HG03442 (cell line): Measurements from ENCODE around the gene RAB22A.

Experiments used
- ATAC-seq: cut with Tn5 transposase; IDR thresholded peaks from one replicate; pipeline ENCODE4 v1.9.1; 2021; ENCODE audit warnings: mild to moderate bottlenecking, moderate library complexity; ENCODE audit not compliant: unreplicated experiment

The RAB22A gene

DNA sequence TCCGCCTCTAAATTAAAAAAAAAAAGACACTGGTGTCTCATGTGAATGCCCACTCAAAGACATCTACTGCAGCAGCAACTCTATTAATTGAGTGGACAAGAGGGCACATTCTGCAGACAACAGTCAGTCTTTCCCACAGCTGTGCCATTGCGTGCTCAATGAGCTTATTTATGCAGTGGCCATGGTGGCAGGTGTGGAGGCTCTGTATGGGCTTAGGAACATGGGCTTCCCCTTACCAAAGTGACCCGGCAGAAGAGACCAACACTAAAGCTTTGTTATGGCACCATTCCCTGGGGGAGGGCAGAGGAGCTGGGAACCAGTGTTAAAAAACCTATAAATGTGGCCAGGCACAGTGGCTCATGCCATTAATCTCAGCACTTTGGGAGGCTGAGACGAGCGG lies 75.3 kb downstream of the RAB22A start:
- no peak for ATAC-seq

DNA sequence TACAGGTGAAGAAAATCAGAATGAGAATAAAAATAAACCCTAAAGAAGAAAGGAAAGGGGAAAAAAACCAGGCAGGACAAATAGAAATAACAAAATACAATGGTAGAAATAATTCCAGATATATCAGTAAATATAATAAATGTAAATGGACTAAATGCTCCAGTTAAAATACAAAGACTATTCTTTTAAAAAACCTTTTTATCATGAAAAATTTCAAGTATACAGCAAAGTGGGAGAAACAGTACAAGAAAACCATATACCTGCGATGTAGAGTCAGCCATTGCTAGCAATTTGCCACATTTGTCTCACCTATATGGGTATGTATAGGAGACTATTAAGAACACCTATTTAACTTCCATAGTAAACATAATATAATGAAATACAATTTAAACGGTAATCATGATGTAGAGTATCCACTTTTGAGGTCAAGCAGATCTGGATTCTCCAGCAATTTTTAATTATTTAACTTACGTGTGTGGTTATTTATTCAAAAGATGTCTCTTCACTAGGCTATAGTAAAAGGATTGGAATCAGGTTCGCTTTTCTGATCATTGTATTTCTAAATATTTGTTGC lies 78.6 kb downstream of the RAB22A start:
- ATAC-seq: no peak

GRCh38 chr20:58388882-58389323 lies 79.4 kb downstream of the RAB22A start, which contains the start of gene VAPB:
Gene VAPB (plus strand): TSS chr20:58389229. CDS start chr20:58389460, 231 bp downstream.
- ATAC-seq: peak; percentile 95

GRCh38 chr20:58389324-58389967 lies 79.9 kb downstream of the RAB22A start:
- ATAC-seq: peak; percentile 27

- no peak for ATAC-seq
Observed at GRCh38 chr20:58389968-58390658, 80.6 kb downstream of the RAB22A start.

DNA sequence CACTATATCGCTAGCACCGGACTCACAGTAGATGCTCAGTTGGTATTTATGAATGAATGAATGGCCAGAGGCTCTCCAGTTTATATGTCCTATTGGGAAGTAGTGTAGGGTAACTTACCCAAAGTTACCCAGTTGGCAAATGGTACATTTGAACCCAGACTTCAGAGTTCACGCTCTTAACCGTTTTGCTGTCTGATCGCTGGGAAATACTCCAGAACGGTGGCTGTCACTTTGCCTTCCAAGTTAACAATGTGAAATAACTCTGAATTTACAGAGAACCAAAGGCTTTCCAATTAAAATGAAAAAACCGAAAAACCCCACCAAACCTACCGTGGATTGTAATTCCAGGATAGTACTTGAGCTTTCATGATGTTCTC lies 81.1 kb downstream of the RAB22A start:
- no peak for ATAC-seq

DNA sequence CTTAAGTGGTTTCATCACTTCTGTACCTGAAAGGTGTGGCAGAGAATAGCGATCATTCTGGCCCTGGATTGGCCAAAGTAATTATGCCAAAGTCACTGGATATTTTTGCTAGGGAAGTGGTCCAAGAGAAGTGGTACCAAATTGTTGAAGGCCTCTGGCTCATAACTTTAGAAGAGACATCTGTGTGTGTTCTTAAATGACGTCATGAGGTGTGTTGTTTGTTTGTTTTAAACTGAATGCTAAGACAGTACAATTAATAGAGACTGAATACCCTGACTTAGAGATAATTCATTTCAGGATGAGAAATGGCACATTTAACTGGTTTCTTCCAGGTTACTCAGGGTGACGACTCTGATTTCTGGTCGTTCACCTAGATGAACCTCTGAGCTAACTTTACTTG lies 82.8 kb downstream of the RAB22A start:
- ATAC-seq: no peak

DNA sequence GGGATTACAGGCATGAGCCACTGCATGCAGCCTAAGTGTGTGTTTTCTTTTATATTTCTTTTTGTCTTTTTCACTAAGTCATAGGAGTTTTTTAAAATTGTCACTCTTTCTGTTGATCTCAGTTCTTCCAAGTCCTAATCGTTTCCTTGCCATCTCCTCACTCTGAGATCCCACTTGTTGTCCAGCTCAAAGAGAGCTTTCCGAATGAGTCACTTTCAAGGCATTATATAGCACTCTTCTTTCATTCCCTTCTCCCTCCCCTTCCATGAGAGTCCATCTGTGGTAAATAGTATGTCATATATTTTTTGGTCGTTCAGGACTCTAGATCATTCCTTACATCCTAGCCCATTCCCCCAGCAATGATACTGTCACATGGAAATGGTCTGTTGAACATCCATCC lies 83.8 kb downstream of the RAB22A start:
- no peak for ATAC-seq

DNA sequence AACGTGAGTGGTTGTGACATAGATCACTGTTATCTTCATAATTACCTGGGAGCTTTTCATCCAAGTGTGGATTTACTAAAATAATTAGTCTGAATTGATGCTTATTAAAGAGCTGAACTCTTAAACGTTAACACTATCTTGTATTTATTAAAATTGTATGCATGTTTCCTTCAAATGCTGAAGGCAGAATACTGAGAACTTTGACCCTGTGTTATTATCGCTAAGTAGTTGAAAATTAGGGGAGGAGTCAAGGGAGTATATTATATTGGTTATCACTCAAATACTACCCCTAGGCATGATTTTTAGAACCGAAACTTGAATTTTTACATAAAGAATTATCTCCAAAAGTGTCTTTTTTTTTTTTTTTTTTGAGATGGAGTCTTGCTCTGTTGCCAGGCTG lies 85.3 kb downstream of the RAB22A start:
- no peak for ATAC-seq

DNA sequence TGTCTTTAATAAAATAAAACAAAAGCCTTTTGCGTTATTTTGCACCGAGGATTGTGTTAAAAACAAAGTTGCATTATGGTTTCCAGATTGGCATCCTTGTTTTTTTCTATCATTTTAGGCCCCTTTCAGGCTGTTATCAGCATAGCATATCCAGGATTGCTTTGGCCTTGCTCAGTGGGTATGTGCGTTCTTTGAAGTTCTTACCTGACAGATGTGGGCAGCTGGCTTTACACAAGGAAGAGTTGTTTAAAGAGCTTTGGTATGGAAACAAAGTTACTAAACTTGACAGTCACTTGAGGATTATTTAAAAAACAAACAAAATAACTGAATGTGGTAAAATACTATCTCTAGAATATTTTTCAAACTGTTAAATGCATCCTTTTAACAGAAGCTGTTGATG lies 86.1 kb downstream of the RAB22A start:
- no peak for ATAC-seq

DNA sequence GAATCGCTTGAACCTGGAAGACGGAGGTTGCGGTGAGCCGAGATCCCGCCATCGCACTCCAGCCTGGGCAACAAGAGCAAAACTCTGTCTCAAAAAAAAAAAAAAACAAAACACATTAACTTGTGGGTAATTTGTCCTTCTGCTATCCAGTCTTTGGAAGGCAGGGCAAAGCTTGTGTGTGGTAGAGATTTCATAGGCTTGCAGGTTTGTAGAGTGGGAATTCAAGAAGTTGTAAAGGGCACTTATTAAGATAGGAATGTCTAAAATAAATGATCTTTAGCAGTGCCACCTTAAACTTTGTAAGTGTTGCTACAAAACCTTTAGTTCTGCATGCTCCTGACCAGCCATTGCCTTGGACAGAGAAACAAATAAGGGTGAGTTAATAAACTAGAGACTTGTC lies 87.9 kb downstream of the RAB22A start:
- no peak for ATAC-seq

- no peak for ATAC-seq
Observed at GRCh38 chr20:58398254-58398653, 88.7 kb downstream of the RAB22A start.

- ATAC-seq: no peak
Observed at GRCh38 chr20:58399926-58400325, 90.4 kb downstream of the RAB22A start.

DNA sequence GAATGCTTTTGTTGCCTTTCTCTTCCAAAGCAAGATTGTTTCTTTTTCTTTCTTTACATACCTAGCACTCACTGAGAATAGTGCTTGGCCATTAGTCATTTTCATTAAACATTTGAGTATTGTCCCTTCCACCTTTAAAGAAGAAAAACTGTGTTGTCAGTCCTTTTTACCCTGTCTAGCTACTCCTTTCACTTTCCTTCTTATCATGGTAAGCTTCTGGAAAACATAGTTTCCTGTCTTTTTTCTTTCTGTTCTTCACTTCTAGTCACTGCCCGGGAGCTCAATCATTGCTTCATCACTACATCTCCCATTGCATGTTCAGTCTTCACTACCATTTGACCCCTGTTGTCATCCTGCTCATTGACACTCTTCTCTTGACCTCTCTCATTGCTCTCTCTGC lies 91.6 kb downstream of the RAB22A start:
- no peak for ATAC-seq

DNA sequence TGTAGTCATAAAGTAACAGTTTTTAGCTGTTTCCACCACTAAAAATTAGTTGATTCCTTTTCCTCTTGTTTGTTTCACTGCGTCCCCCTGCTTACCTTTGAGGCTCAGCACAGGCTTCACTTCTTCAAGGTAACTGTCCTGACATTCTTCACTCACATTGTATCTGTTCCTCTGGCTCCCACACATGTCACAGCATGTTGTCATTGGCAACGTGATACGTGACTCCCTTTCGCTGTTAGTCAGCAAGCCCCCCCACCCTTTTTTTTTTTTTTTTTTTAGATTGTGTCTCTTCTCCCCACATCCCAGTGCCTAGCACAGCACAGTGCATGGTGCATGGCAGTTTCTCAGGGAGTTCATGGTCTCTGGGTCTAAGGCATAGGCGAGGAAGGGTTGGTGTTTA lies 92.8 kb downstream of the RAB22A start:
- ATAC-seq: no peak

DNA sequence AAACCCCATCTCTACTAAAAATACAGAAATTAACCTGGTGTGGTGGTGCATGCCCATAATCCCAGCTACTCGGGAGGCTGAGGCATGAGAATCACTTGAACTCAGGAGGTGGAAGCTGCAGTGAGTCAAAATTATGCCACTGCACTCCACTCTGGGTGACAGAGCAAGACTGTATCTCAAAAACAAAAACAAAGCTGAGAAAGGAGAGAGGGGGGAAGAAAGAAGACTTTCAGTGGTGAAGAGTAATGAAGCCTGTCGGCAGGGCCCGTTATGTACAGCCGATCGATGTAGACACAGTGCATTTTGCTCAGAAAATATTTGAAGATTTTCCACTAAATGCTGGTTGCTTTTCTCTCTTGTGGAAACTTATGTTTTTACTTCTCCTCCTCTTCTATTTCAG lies 93.3 kb downstream of the RAB22A start:
- ATAC-seq: peak; percentile 73

- ATAC-seq: peak; percentile 9
Observed at GRCh38 chr20:58403272-58403671, 93.8 kb downstream of the RAB22A start.

DNA sequence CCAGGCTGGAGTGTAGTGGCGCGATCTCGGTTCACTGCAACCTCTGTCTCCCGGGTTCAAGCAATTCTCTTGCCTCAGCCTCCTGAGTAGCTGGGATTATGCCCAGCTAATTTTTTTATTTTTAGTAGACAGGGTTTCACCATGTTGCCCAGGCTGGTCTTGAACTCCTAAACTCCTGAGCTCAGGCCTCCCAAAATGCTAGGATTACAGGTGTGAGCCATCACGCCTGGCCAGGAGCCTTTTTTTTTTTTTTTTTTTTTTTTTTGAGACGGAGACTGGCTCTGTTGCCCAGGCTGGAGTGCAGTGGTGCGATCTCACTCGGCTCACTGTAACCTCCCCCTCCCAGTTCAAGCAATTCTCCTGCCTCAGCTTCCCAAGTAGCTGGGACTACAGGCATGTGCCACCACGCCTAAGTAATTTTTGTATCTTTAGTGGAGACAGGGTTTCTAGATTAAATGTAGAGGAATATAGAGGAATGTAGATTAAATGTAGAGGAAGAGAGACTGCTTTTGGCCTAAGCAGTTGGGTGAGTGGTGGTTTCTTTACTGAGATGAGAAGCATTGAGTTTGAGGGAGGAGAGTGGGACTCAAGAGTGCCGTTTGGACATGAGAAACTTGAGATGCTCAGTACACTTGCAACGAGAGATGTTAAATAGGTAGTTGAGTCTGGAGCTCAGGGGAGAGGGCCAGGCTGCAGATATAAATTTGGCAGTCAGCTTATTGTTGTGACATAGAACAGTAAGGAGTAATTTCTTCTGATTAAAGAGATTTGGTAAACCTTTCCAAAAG lies 96.2 kb downstream of the RAB22A start:
- ATAC-seq: no peak

- no peak for ATAC-seq
Observed at GRCh38 chr20:58406422-58407001, 97.0 kb downstream of the RAB22A start.

GRCh38 chr20:58407201-58407873 lies 97.8 kb downstream of the RAB22A start:
- ATAC-seq: no peak
